Measurements from ENCODE around the gene EPN2.

The EPN2 gene

DNA sequence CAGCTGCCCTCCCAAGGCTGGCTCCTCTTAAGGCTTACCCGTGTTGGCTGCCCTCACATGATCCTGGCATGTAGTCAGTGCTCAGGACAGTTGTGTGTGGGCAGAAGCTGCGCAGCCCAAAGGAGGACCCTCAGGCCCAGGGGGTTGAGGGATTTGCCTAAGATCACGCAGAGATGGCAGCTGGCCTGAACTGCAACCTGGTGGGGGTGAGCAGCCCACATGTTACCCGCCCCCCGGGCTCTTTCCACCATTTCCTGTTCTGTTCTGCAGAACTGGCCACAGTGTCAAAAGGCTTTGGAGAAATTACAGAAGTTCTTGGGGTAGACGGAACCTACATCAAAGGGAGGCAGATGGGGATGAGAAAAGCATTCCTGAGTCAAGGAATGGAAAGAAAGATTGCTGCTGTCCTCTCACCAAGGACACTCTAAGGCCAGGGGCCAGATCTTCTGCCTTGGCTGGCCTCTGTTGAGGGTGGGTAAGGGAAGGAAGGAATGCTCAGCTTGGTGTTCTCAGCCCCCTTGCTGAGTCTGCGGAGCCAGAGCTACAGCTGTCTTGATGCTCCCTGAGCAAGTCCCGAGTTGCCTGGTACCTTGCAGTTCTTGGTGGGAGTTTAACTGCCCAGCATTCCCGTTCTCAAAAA lies 53.0 kb downstream of the EPN2 start:
- no peak for DNase-seq (ENCODE audit: extremely low read depth in 1 of 2, low read depth in 1 of 2)

GRCh38 chr17:19291646-19292376 lies 54.6 kb downstream of the EPN2 start:
- DNase-seq (ENCODE audit: extremely low read depth in 1 of 2, low read depth in 1 of 2), result no peak

- DNase-seq (ENCODE audit: extremely low read depth in 1 of 2, low read depth in 1 of 2), result no peak
Observed at GRCh38 chr17:19292377-19292711, 55.2 kb downstream of the EPN2 start.

DNA sequence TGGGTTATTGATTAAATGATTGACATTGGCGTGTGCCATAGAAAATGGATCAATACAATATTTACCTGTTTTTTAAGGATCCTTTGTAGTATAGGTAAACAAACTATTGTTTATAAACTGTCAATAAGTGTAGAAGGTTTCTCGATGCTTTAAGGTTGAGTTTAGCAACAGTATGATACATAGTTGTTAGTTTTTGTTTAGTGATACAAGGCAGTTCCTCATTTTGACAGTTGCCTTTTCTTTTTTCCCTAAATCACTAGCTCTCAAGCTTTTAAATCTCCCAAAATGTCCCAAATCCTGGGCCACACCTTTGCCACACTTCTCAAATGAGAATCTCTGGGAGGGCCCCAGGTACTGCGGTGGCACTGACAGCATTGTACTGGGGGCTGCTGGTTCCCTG lies 57.3 kb downstream of the EPN2 start:
- no peak for DNase-seq (ENCODE audit: extremely low read depth in 1 of 2, low read depth in 1 of 2)

- DNase-seq (ENCODE audit: extremely low read depth in 1 of 2, low read depth in 1 of 2), result no peak
Observed at GRCh38 chr17:19295473-19296135, 58.4 kb downstream of the EPN2 start.

DNA sequence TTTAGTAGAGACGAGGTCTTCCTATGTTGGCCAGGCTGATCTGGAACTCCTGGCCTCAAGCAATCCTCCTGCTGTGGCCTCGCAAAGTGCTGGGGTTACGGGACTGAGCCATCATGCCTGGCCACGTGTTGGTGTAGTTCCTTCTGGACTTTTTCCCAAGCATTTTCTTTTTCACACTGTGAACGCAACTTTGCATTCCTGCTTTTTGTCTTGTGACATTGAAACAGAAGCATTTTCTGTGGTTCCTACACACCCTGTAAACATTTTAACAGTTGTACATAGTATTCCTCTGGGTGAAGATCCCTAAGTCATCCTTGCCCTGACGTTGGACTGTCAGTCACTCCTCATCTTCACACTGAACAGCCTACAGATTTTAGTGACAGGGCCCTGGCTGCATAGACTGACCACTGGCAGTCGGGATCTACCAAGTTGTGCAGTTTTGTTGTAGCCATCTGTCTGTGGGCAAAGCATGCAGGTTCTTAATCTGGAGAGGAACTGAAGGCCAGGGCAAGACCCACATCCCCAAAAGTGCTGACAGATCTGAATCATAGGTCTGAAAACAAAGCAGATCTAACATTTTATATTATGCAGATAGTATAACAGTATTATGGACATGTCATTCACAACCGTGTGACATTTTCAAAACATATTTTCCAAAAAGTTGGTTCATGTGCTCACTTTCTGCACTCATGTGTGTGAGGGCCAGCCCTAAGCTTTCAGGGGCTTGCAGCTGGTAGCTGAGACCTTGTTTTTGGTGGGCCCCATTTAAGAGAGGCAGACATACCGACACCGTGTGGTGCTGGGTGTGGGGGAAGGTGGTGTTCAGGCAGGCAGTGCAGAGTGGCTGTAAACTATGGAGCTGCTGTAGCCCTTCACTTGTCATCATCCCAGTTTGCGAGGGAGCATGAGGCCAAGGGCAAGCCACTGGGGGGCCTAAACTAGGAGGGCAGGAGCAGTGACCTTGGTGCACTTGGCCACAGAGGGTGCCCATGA lies 59.9 kb downstream of the EPN2 start:
- DNase-seq (ENCODE audit: extremely low read depth in 1 of 2, low read depth in 1 of 2), result no peak

GRCh38 chr17:19298569-19299213 lies 61.5 kb downstream of the EPN2 start:
- DNase-seq (ENCODE audit: extremely low read depth in 1 of 2, low read depth in 1 of 2), result no peak

DNA sequence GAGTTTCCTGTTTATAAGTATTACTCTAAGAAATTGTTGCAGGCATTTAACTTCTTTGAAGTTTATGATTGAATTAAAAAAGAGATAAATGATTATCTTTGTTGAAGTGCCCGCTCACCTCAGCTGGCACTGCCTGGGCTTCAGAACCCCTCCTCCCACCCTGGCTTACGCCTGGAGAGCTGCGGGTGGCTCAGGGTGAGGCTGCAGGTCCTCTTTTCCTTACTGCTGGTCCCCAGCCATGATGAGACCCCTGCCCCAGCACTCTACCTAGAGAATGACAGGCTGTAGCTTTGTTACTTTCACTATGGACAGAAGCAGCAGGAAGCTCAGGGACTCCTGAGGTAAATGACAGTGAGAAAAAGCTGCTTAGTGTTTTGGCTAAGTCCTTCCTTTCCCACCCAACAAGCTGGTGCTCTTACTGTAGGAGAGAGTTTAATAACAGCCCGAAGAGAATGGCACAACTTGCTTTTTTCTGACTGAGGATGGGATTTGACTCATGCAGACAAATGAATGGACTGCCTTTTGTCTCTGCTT lies 62.1 kb downstream of the EPN2 start:
- no peak for DNase-seq (ENCODE audit: extremely low read depth in 1 of 2, low read depth in 1 of 2)

GRCh38 chr17:19299866-19300265 lies 62.7 kb downstream of the EPN2 start:
- no peak for DNase-seq (ENCODE audit: extremely low read depth in 1 of 2, low read depth in 1 of 2)

GRCh38 chr17:19301274-19301951 lies 64.2 kb downstream of the EPN2 start:
- no peak for DNase-seq (ENCODE audit: extremely low read depth in 1 of 2, low read depth in 1 of 2)

DNA sequence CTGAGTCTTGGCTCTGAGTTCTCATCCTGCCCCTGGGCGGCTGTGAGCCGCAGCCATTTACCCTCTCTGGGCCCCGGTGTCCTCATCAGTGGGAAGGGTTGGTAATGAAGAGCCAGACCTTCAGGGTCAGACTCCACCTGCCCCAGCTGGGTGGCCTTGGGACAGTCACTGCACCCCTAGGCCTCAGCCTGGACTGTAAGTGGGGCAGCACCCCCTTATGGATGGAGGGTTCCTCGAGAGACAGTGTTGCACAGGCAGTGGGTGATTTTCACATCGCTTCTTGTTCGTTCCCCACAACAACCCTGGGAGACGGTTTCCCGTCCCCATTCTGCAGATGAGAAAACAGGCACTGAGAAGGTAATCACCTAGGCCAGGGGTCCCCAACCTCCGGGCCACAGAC lies 64.8 kb downstream of the EPN2 start:
- no peak for DNase-seq (ENCODE audit: extremely low read depth in 1 of 2, low read depth in 1 of 2)

DNA sequence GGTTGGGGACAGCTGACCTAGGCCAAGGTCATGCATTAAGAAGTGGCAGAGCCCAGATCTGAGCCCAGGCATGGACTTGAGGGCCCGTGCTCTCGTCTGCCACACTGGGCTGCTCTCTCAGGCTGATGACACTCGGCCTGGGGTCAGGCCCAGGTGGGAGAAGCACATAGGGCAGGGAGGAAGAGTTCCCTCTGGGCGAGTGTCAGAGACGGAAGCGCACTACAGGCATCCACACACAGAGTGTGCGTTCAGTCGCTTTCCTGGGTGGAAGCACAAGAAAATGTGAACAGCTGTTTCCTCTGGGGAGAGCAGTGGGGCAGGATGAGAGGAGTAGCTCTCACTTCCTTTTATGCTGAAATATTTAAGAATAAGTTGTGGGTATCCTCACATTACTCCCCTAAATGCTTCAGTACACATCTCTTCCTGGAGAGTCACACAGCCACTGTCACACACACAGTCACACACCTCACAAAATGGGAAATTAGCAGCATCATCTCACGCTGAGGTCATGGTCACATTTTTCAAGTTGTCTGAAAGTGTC lies 65.7 kb downstream of the EPN2 start:
- DNase-seq (ENCODE audit: extremely low read depth in 1 of 2, low read depth in 1 of 2), result no peak

- no peak for DNase-seq (ENCODE audit: extremely low read depth in 1 of 2, low read depth in 1 of 2)
Observed at GRCh38 chr17:19303367-19303776, 66.2 kb downstream of the EPN2 start.

GRCh38 chr17:19304209-19304608 lies 67.0 kb downstream of the EPN2 start:
- DNase-seq (ENCODE audit: extremely low read depth in 1 of 2, low read depth in 1 of 2), result no peak

DNA sequence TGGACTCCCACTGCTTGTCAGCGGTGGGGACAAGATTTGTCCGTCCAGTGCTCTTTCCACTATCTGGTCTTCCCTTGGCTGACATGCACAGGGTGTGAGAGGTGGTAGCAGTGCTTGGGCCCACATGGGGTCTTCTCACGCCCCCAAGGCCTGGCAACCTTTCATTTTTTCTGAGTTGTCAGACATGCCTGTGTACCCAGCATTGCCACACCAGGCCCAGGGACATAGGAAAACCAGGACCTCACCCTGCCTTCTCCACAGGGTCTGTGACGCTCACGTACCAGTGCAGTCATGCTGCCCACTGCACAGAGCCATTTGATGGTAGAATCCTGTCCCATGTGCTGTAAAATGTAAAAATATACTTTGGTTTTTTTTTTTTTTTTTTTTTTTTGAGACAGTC lies 67.6 kb downstream of the EPN2 start:
- no peak for DNase-seq (ENCODE audit: extremely low read depth in 1 of 2, low read depth in 1 of 2)

GRCh38 chr17:19305256-19305655 lies 68.1 kb downstream of the EPN2 start:
- DNase-seq (ENCODE audit: extremely low read depth in 1 of 2, low read depth in 1 of 2), result no peak

DNA sequence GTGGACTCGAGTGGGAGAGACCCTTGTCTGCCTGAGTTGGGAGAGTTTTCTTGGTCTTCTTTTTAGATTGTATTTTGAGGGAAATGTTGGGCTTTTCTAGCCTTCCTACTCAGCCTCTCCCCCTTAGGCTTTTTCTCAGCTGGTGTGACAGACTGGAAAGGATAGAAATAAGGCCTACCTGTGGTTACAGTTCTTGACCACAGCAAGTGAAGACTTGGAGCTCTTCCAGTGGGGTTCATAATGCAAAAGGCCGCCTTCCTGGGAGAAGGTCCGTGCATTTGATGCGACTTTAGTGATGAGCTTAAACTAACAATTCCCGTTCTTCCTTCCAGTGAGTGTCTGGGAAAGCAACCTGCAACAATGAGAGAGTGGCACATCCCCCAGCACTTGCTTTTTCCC lies 68.6 kb downstream of the EPN2 start:
- DNase-seq (ENCODE audit: extremely low read depth in 1 of 2, low read depth in 1 of 2), result no peak

DNA sequence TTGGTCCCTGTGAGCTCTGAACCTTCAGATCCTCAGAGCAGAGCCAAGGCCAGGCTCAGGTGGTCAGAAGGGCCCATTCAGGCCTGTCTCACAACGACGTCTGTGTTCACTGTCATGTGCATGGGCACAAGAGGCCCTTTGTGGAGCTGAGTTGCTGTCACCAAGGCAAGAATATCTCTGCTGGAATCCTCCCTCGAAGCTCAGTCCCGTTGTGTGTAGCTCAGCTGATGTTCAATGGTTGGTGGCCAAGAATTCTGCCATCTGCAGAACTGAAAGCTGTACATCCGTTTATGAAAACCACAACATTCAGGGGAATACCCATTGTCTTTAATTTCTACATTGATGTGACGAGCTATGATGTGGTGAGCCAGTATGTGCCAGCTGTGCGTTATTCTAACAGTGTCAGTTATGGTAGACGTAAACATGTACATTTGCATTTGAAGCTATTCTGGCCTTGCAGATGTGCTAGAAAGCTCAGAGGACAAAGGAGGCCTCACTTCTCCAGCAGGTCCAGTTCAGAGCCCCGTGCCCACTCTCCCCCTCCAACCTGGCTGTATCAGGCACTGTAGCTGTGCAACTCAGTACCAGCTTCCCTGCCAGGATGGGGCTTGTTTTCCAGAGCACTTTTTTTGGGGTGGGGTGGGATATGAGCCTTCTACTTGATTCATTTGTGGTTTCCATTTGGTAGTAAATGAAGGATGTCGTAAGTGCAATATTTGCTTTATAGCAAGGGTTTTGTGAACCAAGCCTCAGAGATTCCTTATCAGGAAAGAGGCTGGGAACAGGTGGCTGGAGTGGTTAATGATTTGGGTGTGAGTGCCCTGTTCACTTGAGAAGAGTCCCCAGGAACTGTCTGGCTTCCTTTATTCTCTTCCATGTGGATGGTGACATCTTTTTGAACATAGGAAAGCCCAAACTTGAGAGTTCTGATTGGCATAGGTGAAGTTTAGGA lies 69.3 kb downstream of the EPN2 start:
- no peak for DNase-seq (ENCODE audit: extremely low read depth in 1 of 2, low read depth in 1 of 2)
